Vagina (tissue), 2 donors: ENCODE data around the gene SDK2.

Experiments
- CTCF ChIP-seq, 3 experiments: fragments of 450-650 bp in 2 of 3; fragments of 200-600 bp in 1 of 3; sonication (generic) in 1 of 3; IDR thresholded peaks; one replicate each; pipeline ENCODE4 v1.5.1; 2017 to 2019; ENCODE audit warnings: antibody characterized with exemption in 3 of 3, mild to moderate bottlenecking in 2 of 3, moderate library complexity in 2 of 3
- POLR2A ChIP-seq, 2 donors: fragments of 450-650 bp; IDR thresholded peaks; one replicate each; pipeline ENCODE4 v1.6.1; 2017; ENCODE audit warnings: antibody characterized with exemption in 2 of 2, mild to moderate bottlenecking in 2 of 2, moderate library complexity in 2 of 2

GRCh38 chr17:73290399-73291259 lies 353.6 kb downstream of the SDK2 start:
- TF ChIP-seq CTCF (IDR thresholded peaks at IDR 0.05), result no peak
- TF ChIP-seq POLR2A (IDR thresholded peaks at IDR 0.05), result no peak
